ENCODE results near the gene HAPLN3. TPM values are rescaled to one million over a fixed set of nuclear protein-coding genes. Genes with fewer than 3 reads are reported as not detected.
"Not testable (repeated sequence)": the region's sequence is repeated elsewhere in the genome, so short reads cannot be mapped to it uniquely, and the experiment has no call there.

The HAPLN3 gene
- total and polyA plus RNA-seq, 2 donors (not counting 3 experiments of a cell fraction or from before 2014, with no cell fraction given), result 57.6 to 130 TPM

- TF ChIP-seq JUN (IDR thresholded peaks at IDR 0.05; ENCODE audit: borderline replicate concordance, insufficient read depth, insufficient read length, low read depth) (no peak), EZH2 (IDR thresholded peaks at IDR 0.05; ENCODE audit: borderline replicate concordance, low read depth, low read length, severe bottlenecking) (no peak), MYC (IDR thresholded peaks at IDR 0.05; ENCODE audit: low read depth, low read length) (no peak), POLR2A (IDR thresholded peaks at IDR 0.05; ENCODE audit: low read depth, low read length) (no peak), MAX (IDR thresholded peaks at IDR 0.05; ENCODE audit: insufficient read depth, insufficient read length) (no peak), FOS (IDR thresholded peaks at IDR 0.05; ENCODE audit: borderline replicate concordance, insufficient read depth, low read length) (no peak), POLR2AphosphoS5 (IDR thresholded peaks at IDR 0.05; ENCODE audit: insufficient read depth, low read depth, low read length) (no peak), CTCF (IDR thresholded peaks at IDR 0.05; ENCODE audit: extremely low read depth in 1 of 2, insufficient read depth in 1 of 2, low read depth in 1 of 2, low read length in 2 of 2) (no peak), GATA2 (IDR thresholded peaks at IDR 0.05; ENCODE audit: insufficient read depth, insufficient read length, low read depth, low read length) (no peak)
- Histone ChIP-seq H3K79me2 (ENCODE audit: control insufficient read depth, insufficient read depth, low read length) (no peaks in the 10 kb centered on the region), H3K27me3 (ENCODE audit: control insufficient read depth in 2 of 2, insufficient read depth in 2 of 2, low read length in 2 of 2) (no peaks in the 10 kb centered on the region), H2AFZ (ENCODE audit: low read depth, low read length) (peak overlapping the region; percentile 83), H3K4me2 (ENCODE audit: insufficient read depth, low read length) (no peak overlapping the region), H4K20me1 (replicated peaks; ENCODE audit: control insufficient read depth, extremely low read depth, insufficient read depth, low read length) (no peaks in the 10 kb centered on the region), H3K9me3 (replicated peaks; ENCODE audit: control insufficient read depth, insufficient read depth, low read length) (no peaks in the 10 kb centered on the region), H3K36me3 (ENCODE audit: control insufficient read depth in 2 of 2, extremely low read depth in 1 of 2, insufficient read depth in 2 of 2, low read length in 2 of 2) (no peaks in the 10 kb centered on the region), H3K9ac (replicated peaks; ENCODE audit: extremely low read depth, insufficient read depth, low read length) (no peak overlapping the region), H3K9me1 (replicated peaks; ENCODE audit: control insufficient read depth, extremely low read depth, insufficient read depth, low read length) (no peaks in the 10 kb centered on the region), H3K27ac (ENCODE audit: insufficient read depth, low read depth, low read length) (no peak overlapping the region), H3K4me3 (replicated peaks in 1 of 3; ENCODE audit: insufficient read depth in 1 of 3, low read depth in 1 of 3, low read length in 3 of 3) (no peak overlapping the region), H3K4me1 (ENCODE audit: control insufficient read depth, extremely low read depth, insufficient read depth, low read length) (no peaks in the 10 kb centered on the region)
- intact Hi-C loops (cut with micrococcal nuclease), result no loop called here
- ChIA-PET CTCF (interaction anchor here (1.0 to 1.5 kb wide), 3 partner anchors 13 to 34 kb away, joined by 3 to 4 read pairs (median 4); no protein-coding TSS in a partner anchor), POLR2A (no interaction called here)
- dilution Hi-C loops (cut with MboI; ENCODE audit: extremely low pct_ligation_motif_present, low sequenced_read_pairs), result no loop called here
- no TSS peak for BruUV-seq (replicated peaks)
- FAIRE-seq (no peak), DNase-seq (ENCODE audit: low read depth, low spot score) (peak; percentile 11)
Measured at GRCh38 chr15:88938802-88939485, 43.6 kb upstream of the HAPLN3 start.

GRCh38 chr15:88934449-88934848, 39.1 kb upstream of the HAPLN3 start:
- CTCF ChIA-PET; DNase-seq (ENCODE audit: low read depth, low spot score); H4K20me1 ChIP-seq (replicated peaks; ENCODE audit: control insufficient read depth, extremely low read depth, insufficient read depth, low read length); H3K27me3 ChIP-seq (ENCODE audit: control insufficient read depth in 2 of 2, insufficient read depth in 2 of 2, low read length in 2 of 2); H3K27ac ChIP-seq (ENCODE audit: insufficient read depth, low read depth, low read length); H3K9me1 ChIP-seq (replicated peaks; ENCODE audit: control insufficient read depth, extremely low read depth, insufficient read depth, low read length); FAIRE-seq; H3K79me2 ChIP-seq (ENCODE audit: control insufficient read depth, insufficient read depth, low read length); H3K4me2 ChIP-seq (ENCODE audit: insufficient read depth, low read length); H3K36me3 ChIP-seq (ENCODE audit: control insufficient read depth in 2 of 2, extremely low read depth in 1 of 2, insufficient read depth in 2 of 2, low read length in 2 of 2); BruUV-seq (replicated peaks); dilution Hi-C loops (cut with MboI; ENCODE audit: extremely low pct_ligation_motif_present, low sequenced_read_pairs); H3K9me3 ChIP-seq (replicated peaks; ENCODE audit: control insufficient read depth, insufficient read depth, low read length); intact Hi-C loops (cut with micrococcal nuclease); H3K4me3 ChIP-seq (replicated peaks in 1 of 3; ENCODE audit: insufficient read depth in 1 of 3, low read depth in 1 of 3, low read length in 3 of 3); H3K4me1 ChIP-seq (ENCODE audit: control insufficient read depth, extremely low read depth, insufficient read depth, low read length); H2AFZ ChIP-seq (ENCODE audit: low read depth, low read length); POLR2A ChIA-PET; H3K9ac ChIP-seq (replicated peaks; ENCODE audit: extremely low read depth, insufficient read depth, low read length): not testable (repeated sequence)
